Heart left ventricle (tissue), 16 donors: ENCODE data around the gene COQ8A. TPM values are rescaled to one million over a fixed set of nuclear protein-coding genes. Genes with fewer than 3 reads are reported as not detected.

Experiments
- ATAC-seq, 4 donors: fragments of 200-7000 bp; cut with Tn5 transposase; one replicate each; pipeline ENCODE4 v1.9.1; 2020 to 2022; ENCODE audit warnings: moderate library complexity in 4 of 4, mild to moderate bottlenecking in 3 of 4, moderate number of reproducible peaks in 1 of 4
- DNase-seq, 5 donors: peaks; one replicate each; pipeline ENCODE4 v3.0.0-alpha.2; 2020
- H3K27ac ChIP-seq, 12 donors: fragments of 200-600 bp; sonication (generic) in 4 of 12; one replicate each; pipeline versions ENCODE4 v1.5.0 to v1.8.0; 2016 to 2022; ENCODE audit warnings: mild to moderate bottlenecking in 2 of 12
- H3K27me3 ChIP-seq, 9 donors: fragments of 200-600 bp; sonication (generic) in 2 of 9; one replicate each; pipeline versions ENCODE4 v1.5.1 to v1.8.0; 2016 to 2022; ENCODE audit warnings: mild to moderate bottlenecking in 3 of 9
- H3K36me3 ChIP-seq, 9 donors: fragments of 200-600 bp; sonication (generic) in 2 of 9; one replicate each; pipeline versions ENCODE4 v1.5.0 to v1.8.0; 2018 to 2022; ENCODE audit warnings: mild to moderate bottlenecking in 2 of 9
- H3K4me1 ChIP-seq, 12 donors: fragments of 200-600 bp; sonication (generic) in 4 of 12; one replicate each; pipeline versions ENCODE4 v1.5.0 to v1.8.0; 2016 to 2022; ENCODE audit warnings: mild to moderate bottlenecking in 3 of 12
- H3K4me3 ChIP-seq, 12 donors: fragments of 200-600 bp; sonication (generic) in 4 of 12; one replicate each; pipeline versions ENCODE4 v1.5.0 to v1.8.0; 2017 to 2022; ENCODE audit warnings: mild to moderate bottlenecking in 9 of 12, moderate library complexity in 4 of 12
- H3K9me3 ChIP-seq, 12 donors: fragments of 200-600 bp; sonication (generic) in 4 of 12; one replicate each; pipeline versions ENCODE4 v1.5.0 to v1.8.0; 2016 to 2022; ENCODE audit warnings: mild to moderate bottlenecking in 1 of 12
- CTCF ChIP-seq, 12 donors: fragments of 200-600 bp; sonication (generic) in 4 of 12; IDR thresholded peaks; one replicate each; pipeline versions ENCODE4 v1.5.0 to v1.8.0; 2018 to 2022; ENCODE audit warnings: antibody characterized with exemption in 12 of 12, mild to moderate bottlenecking in 5 of 12
- POLR2A ChIP-seq, 2 donors: fragments of 450-650 bp; IDR thresholded peaks; one replicate each; pipeline ENCODE4 v1.6.1; 2017; ENCODE audit warnings: antibody characterized with exemption in 2 of 2, mild to moderate bottlenecking in 2 of 2, moderate library complexity in 2 of 2
- WGBS, 4 donors: extraction: QIAGEN DNeasy Blood & Tissue Kit in 2 of 4; methylation state at CpG; one replicate each; pipeline versions ENCODE4 v1.1.5 to v1.1.7; 2013 to 2018; 5-methylcytosine and 5-hydroxymethylcytosine counted together
- intact Hi-C, 10 donors: fragments of 100-400 bp; cut with DNase I; formaldehyde crosslinking; loops; one replicate each; pipeline versions ENCODE4 v1.11.1 to v1.14.2; 2022
- polyA plus RNA-seq, 2 donors: library from polyadenylated mRNA; stranded (reverse); fragments of 200-250 nt; gene quantifications; one replicate each; pipeline ENCODE4 v1.2.3, GENCODE V29; 2013
- total RNA-seq, 9 donors: library from RNA; depleted of rRNA in 2 of 9; stranded (reverse); fragments of >200 nt in 2 of 9; fragmentation: NEBNext Ultra II Directional in 3 of 9; extraction: Animal tissue kit (Norgen Biotek cat#: 25700) in 3 of 9; gene quantifications; one replicate each; pipeline versions ENCODE4 v1.1.0 to v1.2.4, GENCODE V29; 2016 to 2023
- donor health status: ischemic (EF 13 %, LVEDD 7.1; RV severe dilation, severe dysfunction).
- donor health status: healthy with polysubstance abuse.
- donor health status: DM: no; HTN: yes; CAD: no.
- donor health status: DM: no; HTN: no; CAD: no.
- donor health status: ischemic (EF 25% LVEDD 6.9; RV normal size, moderate dysfunction).
- donor health status: ischemic (EF 25% LVEDD 5.7; RV mildly dilated, moderate dysfunction).
- donor health status: healthy.
- donor health status: DM: yes; HTN: yes; CAD: no.
- donor health status: ischemic (EF 35%, LVEDD 5.7; RV mildly dilated, moderate dysfunction).
- donor health status: nonischemic (EF 11% LVEDD 7.7; RV severe dilation, severe dysfunction).
- donor health status: DM: yes; HTN: yes; CAD: no.
- donor health status: PGD.
- donor health status: ischemic (EF 29% LVEDD 5.4; RV normal size, mild dysfunction).
- donor health status: nonischemic (EF 23%, LVEDD 6.1; RV moderate dilation, normal function).

COQ8A gene
- total and polyA plus RNA-seq, 11 donors = 141 to 915 (median 269) TPM

- peaks cover 0 to 62% (median 23%) of the 10 kb centered on the region in 12 donors for H3K4me1 ChIP-seq
- no peaks in the 10 kb centered on the region for H3K27me3 ChIP-seq
- H3K27ac ChIP-seq = peak overlapping the region in 11 of 12 donors; percentile 19 to 86 (median 46)
- intact Hi-C loops = no loop called here
- ATAC-seq = peak; percentile 44 to 69 (median 60)
- H3K9me3 ChIP-seq = peaks cover 0 to 17% (median 0%) of the 10 kb centered on the region in 12 donors
- 53 to 63% (median 56%) methylated on average over 3 of the region's 3 CpGs for WGBS, 4 donors
- peak in 1 of 5 donors; percentile 72 for DNase-seq
- H3K4me3 ChIP-seq = no peak overlapping the region
- peaks cover 0 to 52% (median 39%) of the 10 kb centered on the region in 9 donors for H3K36me3 ChIP-seq
- TF ChIP-seq CTCF (IDR thresholded peaks at IDR 0.05) = no peak
- TF ChIP-seq POLR2A (IDR thresholded peaks at IDR 0.05) = no peak
These were observed 27.6 kb downstream of the COQ8A start for GRCh38 chr1:226967665-226968064.

- H3K4me1 ChIP-seq = peaks cover 0 to 59% (median 36%) of the 10 kb centered on the region in 12 donors
- no peak for TF ChIP-seq POLR2A (IDR thresholded peaks at IDR 0.05)
- no peak for DNase-seq
- H3K9me3 ChIP-seq = peaks cover 0 to 17% (median 0%) of the 10 kb centered on the region in 12 donors
- peak overlapping the region in 6 of 12 donors; percentile 15 to 97 (median 93) for H3K27ac ChIP-seq
- peaks cover 0 to 33% (median 14%) of the 10 kb centered on the region in 9 donors for H3K36me3 ChIP-seq
- intact Hi-C loops = loop anchor here in 2 of 10 donors (2.0 to 10.0 kb wide), 2 partner anchors 51 to 57 kb away; no protein-coding TSS in a partner anchor
- WGBS, 4 donors = 96 to 98% (median 97%) methylated on average over 1 of the region's 1 CpG
- no peaks in the 10 kb centered on the region for H3K27me3 ChIP-seq
- ATAC-seq = no peak
- H3K4me3 ChIP-seq = no peak overlapping the region
These were observed 31.7 kb downstream of the COQ8A start for GRCh38 chr1:226971765-226972164.

- TF ChIP-seq POLR2A (IDR thresholded peaks at IDR 0.05) = no peak
- no peak for TF ChIP-seq CTCF (IDR thresholded peaks at IDR 0.05)
- H3K27ac ChIP-seq = peak overlapping the region; percentile 80 to 97 (median 94)
- DNase-seq (peak in 3 of 5 donors; percentile 64 to 86 (median 78)), ATAC-seq (peak; percentile 45 to 67 (median 56))
- no peaks in the 10 kb centered on the region for H3K27me3 ChIP-seq
- WGBS, 4 donors = 63 to 79% (median 68%) methylated on average over 5 to 6 of the region's 6 CpGs
- H3K9me3 ChIP-seq = peaks cover 0 to 17% (median 0%) of the 10 kb centered on the region in 12 donors
- intact Hi-C loops = loop anchor here in 2 of 10 donors (2.0 to 10.0 kb wide), 2 partner anchors 52 to 58 kb away; no protein-coding TSS in a partner anchor
- H3K4me1 ChIP-seq = peaks cover 0 to 58% (median 33%) of the 10 kb centered on the region in 12 donors
- no peak overlapping the region for H3K4me3 ChIP-seq
- H3K36me3 ChIP-seq = peaks cover 0 to 25% (median 13%) of the 10 kb centered on the region in 9 donors
These were observed 32.8 kb downstream of the COQ8A start for GRCh38 chr1:226972931-226973330.

GRCh38 chr1:226973371-226973897 lies 33.3 kb downstream of the COQ8A start:
- TF ChIP-seq POLR2A (IDR thresholded peaks at IDR 0.05) (no peak), CTCF (IDR thresholded peaks at IDR 0.05) (no peak)
- H3K4me1 ChIP-seq = peaks cover 0 to 53% (median 33%) of the 10 kb centered on the region in 12 donors
- H3K27me3 ChIP-seq = no peaks in the 10 kb centered on the region
- intact Hi-C loops = loop anchor here in 2 of 10 donors (2.0 to 10.0 kb wide), 2 partner anchors 53 to 59 kb away; no protein-coding TSS in a partner anchor
- WGBS, 4 donors = 55 to 69% (median 57%) methylated on average over 5 of the region's 5 CpGs
- DNase-seq (peak; percentile 62 to 79 (median 65)), ATAC-seq (peak; percentile 65 to 81 (median 73))
- peak overlapping the region; percentile 80 to 97 (median 94) for H3K27ac ChIP-seq
- H3K36me3 ChIP-seq = peaks cover 0 to 25% (median 13%) of the 10 kb centered on the region in 9 donors
- no peak overlapping the region for H3K4me3 ChIP-seq
- peaks cover 0 to 17% (median 0%) of the 10 kb centered on the region in 12 donors for H3K9me3 ChIP-seq
